Erythroblast (primary cell): Measurements from ENCODE around the gene BCAN.

Experiments used
- GATA1 ChIP-seq: IDR thresholded peaks from 2 replicates; pipeline ENCODE4 v1.6.1; 2011; ENCODE audit warnings: low read depth, mild to moderate bottlenecking, control low read depth, low read length, moderate library complexity
- POLR2A ChIP-seq: IDR thresholded peaks from 2 replicates; pipeline ENCODE4 v1.6.1; 2011; ENCODE audit warnings: mild to moderate bottlenecking, low read length

DNA sequence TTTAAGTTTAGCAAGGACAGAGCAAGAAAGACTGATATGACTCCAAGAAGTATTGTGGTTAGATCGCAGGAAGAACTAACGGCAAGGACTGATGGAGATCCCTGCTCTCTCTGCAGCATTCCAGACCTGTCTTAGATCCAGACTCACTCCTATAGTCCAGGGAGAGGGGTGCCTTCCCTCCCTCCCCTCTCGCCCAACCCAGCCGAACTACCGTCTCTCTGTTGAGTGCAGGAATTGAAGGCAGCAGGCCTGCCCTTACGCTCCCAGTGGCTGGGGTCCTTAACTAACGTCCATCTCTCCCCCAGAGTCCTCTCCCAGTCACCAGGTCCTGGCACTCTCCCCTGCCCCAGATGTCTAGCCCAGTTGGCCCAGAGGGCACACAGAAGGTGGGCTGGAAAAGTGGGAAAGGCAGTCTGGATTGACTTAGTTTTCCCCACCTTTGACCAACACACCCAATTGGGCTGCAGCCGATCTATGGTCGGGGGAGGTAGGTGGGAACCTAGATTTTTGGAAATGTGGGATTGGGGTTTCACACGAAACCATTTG is 62.3 kb downstream of the BCAN start:
- no peak for TF ChIP-seq POLR2A
- TF ChIP-seq GATA1 = no peak
